GM18511 (cell line): ENCODE data around the gene CUTA.

ENCODE experiments used
- ATAC-seq: cut with Tn5 transposase; IDR thresholded peaks from one replicate; pipeline ENCODE4 v1.9.1; 2021; ENCODE audit warnings: mild to moderate bottlenecking, moderate library complexity; ENCODE audit not compliant: unreplicated experiment

The CUTA gene, protein sequence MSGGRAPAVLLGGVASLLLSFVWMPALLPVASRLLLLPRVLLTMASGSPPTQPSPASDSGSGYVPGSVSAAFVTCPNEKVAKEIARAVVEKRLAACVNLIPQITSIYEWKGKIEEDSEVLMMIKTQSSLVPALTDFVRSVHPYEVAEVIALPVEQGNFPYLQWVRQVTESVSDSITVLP

DNA sequence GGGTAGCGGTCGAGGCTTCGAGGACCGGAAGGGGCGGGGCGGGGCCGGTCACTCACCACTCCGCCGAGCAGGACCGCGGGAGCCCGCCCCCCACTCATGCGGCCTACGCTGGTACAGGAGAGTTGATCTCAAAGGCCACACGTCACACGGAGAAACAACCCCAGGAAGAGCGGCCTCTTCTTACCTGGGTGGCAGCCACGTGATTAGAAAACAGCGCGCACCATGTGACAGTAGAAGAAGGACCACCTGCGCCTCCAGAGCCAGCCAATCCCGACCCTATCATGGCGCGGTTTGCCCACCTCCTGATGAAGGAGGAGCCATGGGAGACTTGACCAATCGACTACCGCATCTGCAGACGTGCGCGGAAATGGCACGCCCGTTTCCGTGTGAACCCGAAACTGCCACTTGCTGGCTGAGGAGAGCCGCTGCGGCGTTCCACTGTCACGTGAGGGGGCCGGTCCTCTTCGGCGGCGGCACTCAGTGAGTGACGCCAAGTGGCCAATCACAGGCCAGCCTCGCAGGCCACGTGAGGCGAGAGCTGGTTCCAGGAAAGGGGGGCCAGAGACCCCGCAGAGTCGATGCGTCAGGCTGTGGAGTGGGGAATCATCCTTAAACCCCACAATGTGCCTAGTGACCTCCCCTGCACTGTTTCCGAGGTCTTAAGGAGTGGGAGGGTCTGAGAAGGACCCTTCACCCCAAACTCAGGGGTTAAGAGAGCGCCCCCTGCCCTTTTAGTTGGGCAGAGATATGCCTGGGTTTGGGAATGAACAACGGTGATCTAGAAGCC, at the start of gene CUTA:
Gene CUTA (minus strand): TSS at position 205 of the 787 bp plus-strand sequence. CDS start 107 bp downstream, at position 98.
- ATAC-seq: peak; percentile 90

DNA sequence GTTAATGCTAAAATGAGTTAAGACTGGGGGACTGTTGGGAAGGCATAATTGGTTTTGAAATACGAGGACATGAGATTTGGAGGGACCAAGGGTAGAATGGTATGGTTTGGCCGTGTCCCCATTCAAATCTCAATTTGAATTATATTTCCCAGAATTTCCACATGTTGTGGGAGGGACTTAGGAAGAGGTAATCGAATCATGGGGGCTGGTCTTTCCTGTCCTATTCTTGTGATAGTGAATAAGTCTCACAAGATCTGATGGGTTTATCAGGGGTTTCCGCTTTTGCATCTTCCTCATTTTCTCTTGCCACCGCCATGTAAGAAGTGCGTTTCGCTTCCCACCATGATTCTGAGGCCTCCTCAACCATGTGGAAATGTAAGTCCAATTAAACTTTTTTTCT, 49.2 kb upstream of the CUTA start:
- ATAC-seq: no peak

DNA sequence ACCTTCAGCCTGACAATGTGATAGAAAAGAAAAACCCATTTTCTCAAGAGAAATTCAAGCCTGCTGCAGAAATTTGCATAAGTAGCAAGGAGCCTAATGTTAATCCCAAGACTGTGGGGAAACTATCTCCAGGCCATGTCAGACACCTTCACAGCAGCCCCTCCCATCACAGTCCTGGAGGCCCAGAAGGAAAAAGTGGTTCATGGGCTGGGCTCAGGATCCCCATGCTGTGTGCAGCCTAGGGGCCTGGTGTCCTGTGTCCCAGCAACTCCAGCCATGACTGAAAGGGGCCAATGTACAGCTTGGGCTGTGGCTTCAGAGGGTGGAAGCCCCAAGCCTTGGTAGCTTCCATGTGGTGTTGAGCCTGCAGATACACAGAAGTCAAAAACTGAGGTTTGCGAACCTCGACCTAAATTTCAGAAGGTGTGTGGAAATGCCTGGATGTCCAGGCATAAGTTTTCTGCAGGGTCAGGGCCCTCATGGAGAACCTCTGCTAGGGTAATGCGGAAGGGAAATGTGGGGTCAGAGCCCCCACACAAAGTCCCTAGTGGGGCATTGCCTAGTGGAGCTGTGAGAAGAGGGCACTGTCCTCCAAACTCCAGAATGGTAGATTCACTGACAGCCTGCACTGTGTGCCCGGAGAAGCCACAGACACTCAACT, 48.3 kb upstream of the CUTA start:
- ATAC-seq: no peak

DNA sequence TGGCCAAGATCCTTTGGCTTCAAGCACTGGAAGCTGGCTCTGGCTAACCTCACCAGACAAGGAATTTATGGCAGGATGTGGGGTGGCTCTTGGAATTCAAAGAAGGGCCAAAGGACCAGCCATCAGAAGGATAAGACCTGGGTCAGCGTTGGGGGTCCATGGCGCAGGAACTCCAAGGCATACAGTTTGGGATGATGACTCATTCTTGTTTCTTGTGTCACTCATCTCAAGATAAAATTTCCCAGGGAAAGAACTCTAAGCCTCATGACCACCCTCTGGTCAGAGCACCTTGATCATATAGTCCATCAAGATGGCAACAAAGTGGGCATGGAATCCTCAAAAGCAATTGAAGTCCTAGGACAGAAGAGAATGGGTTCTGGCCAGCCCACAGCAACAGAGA, 41.3 kb upstream of the CUTA start:
- ATAC-seq: no peak

DNA sequence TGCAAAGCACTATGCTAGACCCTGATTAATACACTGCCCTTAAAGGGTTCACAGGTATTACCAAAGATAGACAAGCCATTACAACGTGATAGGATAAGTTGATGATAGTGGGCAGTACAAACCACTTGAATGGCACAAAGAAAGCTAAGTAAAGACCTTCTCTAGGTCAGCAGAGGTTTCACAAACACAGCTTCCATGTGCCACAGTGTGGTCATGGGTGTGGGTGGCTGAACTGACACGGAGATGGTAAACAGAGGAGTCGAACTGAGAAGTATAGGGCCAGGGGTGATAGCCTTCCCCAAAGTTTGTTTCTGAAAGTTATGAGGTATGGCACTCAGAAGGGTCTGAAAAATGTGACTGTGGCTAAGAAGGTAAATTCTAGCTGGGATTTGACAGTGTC, 40.8 kb upstream of the CUTA start:
- no peak for ATAC-seq

DNA sequence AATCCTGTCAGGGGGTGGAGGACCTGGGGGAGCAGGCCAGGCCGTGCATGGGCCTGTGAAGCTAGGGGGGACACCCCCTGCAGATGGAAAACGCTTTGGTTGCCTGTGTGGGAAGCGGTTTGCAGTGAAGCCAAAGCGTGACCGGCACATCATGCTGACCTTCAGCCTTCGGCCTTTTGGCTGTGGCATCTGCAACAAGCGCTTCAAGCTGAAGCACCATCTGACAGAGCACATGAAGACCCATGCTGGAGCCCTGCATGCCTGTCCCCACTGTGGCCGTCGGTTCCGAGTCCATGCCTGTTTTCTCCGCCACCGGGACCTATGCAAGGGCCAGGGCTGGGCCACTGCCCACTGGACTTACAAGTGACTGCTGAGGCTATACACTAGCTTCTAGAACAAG, 38.2 kb upstream of the CUTA start:
- ATAC-seq: no peak

DNA sequence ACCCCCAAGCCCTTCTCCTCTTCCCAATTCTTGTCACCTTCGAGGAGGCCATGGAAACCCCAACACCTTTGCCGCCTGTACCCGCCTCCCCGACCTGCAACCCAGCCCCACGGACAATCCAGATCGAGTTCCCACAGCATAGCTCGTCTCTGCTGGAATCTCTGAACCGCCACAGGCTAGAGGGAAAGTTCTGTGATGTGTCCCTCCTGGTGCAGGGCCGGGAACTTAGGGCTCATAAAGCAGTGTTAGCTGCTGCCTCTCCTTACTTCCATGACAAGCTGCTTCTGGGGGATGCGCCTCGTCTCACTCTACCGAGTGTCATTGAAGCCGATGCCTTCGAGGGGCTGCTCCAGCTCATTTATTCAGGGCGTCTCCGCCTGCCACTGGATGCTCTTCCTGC, 37.1 kb upstream of the CUTA start:
- no peak for ATAC-seq

DNA sequence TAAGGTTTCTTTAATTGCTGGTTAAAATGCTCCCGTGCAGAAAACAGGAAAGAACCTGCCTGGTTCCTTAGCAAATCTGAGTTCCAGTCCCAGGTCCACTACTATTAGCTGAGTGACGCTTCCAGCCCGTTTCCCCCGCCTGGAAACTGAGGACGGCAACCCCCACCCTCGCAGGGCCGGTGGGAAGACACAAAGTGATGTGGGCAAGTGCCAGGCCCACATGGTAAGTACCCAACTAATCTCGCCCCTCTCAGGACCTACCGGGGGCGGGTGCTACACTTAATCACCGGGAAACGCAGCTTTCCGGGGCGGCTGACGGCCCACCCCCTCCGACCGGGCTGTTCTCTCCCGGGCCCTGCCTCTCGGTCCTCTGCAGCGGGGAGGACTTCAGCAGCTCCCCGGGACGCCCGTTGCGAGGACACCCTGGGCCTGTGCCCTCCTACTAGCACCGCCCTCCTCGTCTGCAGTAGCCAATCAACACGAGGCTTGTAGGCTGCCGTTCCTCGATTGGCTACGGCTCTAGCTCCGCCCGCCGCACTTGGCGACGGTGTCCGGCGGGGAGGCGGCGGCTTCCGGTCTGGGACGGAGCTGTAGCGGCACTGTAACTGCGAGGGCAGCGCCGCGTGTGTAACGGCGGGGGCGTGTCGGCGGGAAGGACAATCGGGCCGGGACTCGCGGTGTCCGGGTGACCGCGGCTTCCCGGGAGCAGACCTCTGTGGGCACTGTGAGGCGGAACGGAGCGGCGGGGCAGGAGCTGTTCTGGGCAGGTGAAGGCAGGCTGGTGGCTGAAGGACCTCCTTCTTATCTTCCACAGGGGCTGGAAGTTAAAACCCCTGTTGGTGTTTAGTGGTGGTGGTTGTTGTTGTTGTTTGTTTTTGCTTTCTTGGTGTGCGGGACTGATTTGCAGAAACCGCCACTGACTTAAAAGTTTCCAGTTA, 36.4 kb upstream of the CUTA start, which contains the start of gene ZBTB9:
Gene ZBTB9 (plus strand): TSS at position 568 of the 938 bp plus-strand sequence. CDS start 525 bp downstream, outside the sequence.
- peak; percentile 99 for ATAC-seq

DNA sequence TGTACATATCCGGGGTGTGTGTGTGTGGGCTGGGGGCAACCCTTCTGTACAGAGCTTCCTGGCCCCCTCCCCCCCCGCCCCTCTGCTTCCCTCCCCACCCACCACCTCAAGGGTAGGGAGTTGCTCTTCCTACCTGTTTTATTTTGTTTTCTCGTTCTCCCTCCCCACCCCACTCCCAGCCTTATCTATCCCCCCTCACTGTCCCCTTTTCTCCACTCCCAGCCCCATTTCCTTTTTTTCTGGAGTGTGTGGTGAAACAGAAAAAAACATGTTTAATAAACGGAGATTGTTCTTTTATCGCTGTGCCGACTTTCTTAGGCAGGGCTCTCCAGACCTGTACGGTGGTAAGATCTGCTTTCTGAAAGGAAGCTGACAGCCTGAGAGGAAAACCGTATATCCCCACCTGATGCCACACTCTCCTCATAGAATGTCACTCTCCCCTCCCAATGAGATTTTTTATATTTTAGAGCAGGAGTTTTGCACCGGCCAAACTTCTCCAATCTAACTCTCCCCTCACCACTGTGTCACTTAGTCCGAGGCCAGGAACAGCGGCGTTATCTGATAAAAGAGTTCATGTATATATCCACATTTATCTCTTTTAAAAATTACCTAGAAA, 35.6 kb upstream of the CUTA start:
- ATAC-seq: no peak

DNA sequence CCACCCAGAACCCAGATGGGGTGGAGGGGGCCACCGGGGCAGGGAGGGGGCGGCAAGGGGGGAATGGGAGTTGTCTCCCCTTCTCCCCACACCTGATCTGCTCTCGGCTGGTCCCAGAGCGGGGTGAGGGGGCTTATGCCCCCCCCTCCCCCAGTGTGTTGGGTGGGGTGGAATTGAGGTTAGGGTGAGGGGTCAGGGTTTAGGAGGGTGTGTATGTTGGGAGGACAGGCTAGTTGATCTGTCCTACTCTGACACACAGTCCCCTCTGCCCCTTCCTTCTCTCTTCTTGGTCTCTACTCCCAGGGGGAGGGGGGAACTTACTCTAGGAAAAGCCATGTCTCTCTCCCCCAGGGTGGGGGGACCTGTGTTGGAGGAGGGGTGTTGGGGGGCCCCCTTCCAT, 34.6 kb upstream of the CUTA start:
- no peak for ATAC-seq

DNA sequence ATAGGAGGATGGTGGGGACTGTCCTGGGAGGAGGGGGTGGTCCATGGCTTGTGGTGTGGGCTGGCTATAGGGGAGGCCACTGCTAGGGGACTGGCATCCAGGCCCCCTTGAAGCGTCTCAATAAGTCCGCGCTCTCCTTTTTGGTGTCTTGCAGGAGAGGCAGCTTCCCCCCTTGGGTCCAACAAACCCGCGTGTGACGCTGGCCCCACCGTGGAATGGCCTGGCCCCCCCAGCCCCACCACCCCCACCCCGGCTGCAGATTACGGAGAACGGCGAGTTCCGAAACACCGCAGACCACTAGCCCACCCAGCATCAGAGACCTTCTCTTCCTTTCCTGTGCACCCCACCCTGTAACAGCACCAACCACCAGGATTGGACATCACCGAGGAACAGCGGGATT, 33.7 kb upstream of the CUTA start:
- no peak for ATAC-seq

DNA sequence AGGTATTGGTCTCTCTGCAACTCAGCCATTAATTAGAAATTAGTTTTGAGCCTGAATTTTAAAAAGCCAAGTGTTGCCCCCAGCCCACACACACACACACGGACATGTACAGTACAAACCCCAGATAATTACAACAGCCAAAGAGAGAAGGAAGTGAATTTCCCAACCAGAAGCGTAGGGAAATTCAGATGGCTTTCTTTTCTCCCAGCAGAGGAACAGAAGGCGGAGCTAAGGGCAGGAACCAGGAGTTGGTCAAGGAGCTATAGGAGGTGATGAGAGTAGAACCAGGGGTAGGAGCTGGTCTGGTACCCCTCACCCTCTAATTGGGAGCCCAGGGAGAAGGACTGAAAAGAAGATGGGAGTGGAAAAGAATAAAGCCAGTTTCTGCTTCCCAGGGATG, 32.5 kb upstream of the CUTA start:
- ATAC-seq: no peak

DNA sequence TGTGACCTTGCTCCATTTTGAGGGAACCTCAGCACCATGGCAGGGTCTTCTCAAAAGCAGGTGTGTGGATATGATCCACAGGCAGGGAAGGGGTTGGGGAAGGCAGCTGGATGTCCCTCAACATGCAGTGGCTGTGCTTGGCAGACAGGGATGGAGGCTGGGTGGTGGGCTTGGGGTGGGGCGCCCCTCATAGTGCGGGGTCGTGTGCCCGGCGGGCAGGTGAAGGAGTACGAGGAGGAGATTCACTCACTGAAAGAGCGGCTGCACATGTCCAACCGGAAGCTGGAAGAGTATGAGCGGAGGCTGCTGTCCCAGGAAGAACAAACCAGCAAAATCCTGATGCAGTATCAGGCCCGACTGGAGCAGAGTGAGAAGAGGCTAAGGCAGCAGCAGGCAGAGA, 28.4 kb upstream of the CUTA start:
- ATAC-seq: no peak

DNA sequence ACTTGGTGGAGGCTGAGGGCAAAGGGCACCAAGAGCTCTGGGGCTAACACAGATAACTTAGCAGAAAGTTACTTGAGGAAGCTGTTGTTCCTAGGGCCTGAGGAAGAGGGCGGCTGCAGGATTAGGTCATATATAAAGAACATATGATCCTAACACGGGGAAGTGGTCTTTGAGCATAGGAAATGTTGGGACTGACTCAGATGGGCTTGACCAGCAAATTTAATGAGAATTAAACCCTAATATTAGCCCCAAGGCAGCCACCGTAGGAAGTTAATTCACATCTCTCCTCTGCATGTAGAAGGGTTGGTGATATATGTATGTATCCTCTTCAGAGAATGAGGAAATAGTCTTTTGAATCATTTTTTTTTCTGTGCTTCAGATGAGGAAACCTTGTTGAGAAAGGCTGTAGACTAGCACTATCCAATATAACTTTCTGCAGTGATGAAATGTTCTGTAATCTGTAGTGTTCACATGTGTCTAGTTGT, 27.3 kb upstream of the CUTA start:
- ATAC-seq: no peak

DNA sequence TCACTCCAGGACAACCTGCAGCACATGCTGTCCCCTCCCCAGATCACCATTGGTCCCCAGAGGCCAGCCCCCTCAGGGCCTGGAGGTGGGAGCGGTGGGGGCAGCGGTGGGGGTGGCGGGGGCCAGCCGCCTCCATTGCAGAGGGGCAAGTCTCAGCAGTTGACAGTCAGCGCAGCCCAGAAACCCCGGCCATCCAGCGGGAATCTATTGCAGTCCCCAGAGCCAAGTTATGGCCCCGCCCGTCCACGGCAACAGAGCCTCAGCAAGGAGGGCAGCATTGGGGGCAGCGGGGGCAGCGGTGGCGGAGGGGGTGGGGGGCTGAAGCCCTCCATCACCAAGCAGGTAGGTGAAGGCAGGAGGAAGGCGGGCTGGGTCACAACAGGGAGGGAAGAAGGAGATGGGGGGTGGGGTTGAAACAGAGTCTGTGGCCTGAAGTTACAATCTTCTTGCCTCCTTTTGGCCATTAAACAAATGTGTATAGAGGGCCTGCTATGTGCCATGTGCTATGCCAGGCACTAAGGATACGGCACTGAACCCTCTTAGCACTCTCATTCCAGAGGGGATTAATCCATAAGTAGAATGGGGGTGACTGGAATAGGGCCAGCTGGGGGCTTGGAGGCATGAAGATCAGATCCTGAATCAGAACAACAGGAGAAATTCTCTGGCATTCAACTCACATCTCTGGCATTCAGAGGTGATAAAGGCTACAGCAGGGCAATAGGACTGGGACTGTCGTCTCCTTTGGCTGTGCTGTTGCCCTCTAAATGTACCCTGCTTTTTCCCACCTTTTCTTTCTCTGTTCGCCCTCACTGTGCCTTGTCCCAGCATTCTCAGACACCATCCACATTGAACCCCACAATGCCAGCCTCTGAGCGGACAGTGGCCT, 26.0 kb upstream of the CUTA start:
- no peak for ATAC-seq

DNA sequence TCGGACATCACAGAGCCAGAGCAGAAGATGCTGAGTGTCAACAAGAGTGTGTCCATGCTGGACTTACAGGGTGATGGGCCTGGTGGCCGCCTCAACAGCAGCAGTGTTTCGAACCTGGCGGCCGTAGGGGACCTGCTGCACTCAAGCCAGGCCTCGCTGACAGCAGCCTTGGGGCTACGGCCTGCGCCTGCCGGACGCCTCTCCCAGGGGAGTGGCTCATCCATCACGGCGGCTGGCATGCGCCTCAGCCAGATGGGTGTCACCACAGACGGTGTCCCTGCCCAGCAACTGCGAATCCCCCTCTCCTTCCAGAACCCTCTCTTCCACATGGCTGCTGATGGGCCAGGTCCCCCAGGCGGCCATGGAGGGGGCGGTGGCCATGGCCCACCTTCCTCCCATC, 25.1 kb upstream of the CUTA start:
- no peak for ATAC-seq

DNA sequence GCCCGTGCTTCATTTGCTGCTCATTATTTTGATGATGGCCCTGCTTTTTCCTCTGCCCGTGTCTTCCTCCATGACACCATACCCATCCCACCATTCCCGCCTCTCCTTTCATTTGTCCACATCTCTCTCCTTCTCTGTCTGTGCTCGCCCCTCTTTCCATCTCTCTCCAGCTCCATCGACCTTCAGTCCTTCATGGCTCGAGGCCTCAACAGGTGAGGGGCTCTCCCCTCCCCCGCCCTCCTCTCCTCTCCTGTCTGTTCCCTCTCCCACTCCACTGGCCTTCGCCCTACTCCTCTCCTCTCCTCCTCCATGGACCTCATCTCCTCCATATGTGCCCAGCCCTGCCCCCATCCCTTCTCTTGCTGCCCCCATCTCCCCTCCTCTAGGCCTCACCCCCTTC, 24.4 kb upstream of the CUTA start:
- no peak for ATAC-seq

DNA sequence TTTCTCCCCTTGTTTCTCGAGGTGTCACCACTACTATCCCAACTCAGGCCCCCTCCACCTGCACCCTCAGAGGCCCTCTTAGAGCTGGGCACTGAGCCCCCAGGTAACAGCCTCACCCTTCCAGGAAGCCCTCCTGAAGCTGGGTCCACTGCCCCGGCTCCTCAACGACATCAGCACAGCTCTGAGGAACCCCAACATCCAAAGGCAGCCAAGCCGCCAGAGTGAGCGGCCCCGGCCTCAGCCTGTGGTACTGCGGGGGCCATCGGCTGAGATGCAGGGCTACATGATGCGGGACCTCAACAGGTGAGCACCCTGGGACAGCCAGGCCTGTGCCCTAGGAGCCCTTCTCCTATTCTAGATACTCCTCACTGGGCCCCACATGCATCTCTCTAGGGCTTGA, 23.6 kb upstream of the CUTA start:
- ATAC-seq: no peak

DNA sequence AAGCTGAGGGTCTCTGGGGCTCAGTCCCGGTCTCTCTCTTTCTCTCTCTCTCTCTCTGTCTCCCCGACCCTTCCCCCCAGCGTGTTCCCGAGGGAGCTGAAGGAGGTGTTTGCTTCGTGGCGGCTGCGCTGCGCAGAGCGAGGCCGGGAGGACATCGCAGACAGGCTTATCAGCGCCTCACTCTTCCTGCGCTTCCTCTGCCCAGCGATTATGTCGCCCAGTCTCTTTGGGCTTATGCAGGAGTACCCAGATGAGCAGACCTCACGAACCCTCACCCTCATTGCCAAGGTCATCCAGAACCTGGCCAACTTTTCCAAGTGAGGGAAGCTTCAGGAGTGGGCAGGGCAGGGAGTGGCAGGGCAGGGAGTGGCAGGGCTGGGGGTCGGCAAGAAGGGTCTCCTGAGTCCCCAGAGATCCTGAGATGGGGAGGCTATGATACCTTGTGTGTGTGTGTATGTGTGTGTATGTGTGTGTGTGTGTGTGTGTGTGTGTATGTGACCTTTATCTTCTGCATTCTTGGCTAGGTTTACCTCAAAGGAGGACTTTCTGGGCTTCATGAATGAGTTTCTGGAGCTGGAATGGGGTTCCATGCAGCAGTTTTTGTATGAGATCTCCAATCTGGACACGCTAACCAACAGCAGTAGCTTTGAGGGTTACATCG, 22.9 kb upstream of the CUTA start:
- no peak for ATAC-seq
